Measurements from ENCODE around the gene NFIA.

NFIA gene

DNA sequence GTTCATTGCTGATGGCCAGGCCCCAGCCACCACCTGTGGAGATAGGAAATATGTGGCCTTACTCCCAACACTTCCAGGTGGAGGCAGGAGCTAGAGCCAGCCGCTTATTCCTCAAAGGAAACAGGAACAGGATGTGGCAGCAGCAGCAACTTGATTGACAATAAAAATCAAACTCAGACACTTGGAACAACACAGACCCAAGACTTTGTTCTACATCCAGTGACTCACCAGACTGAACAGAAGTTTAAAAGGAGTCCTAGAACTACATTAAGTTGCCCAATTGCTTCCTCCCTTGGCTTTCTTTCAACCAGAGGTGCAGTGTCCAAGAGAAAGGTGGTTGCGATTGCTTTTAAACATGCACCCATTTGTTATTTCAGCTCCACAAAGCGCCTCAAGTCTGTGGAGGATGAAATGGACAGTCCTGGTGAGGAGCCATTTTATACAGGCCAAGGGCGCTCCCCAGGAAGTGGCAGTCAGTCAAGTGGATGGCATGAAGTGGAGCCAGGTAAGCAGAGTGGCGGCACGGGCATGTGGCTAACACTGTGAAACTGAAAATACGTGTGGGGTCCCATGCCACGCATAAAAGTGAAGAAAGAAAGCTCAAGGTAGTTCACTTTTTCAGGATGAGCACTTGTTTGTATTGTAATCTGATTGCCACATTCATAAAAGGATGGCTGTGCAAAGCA lies 276.6 kb downstream of the NFIA start:
- Histone ChIP-seq H3K36me3 (no peaks in the 10 kb centered on the region; the same call in 1 of the 2 replicates), H3K27me3 (no peaks in the 10 kb centered on the region), H3K4me3 (ENCODE audit: low read depth, low read length) (no peak overlapping the region), H3K4me1 (peaks cover 2% of the 10 kb centered on the region; the same call in 1 of the 2 replicates), H3K9me3 (no peaks in the 10 kb centered on the region)
- TF ChIP-seq, protein P1, sequence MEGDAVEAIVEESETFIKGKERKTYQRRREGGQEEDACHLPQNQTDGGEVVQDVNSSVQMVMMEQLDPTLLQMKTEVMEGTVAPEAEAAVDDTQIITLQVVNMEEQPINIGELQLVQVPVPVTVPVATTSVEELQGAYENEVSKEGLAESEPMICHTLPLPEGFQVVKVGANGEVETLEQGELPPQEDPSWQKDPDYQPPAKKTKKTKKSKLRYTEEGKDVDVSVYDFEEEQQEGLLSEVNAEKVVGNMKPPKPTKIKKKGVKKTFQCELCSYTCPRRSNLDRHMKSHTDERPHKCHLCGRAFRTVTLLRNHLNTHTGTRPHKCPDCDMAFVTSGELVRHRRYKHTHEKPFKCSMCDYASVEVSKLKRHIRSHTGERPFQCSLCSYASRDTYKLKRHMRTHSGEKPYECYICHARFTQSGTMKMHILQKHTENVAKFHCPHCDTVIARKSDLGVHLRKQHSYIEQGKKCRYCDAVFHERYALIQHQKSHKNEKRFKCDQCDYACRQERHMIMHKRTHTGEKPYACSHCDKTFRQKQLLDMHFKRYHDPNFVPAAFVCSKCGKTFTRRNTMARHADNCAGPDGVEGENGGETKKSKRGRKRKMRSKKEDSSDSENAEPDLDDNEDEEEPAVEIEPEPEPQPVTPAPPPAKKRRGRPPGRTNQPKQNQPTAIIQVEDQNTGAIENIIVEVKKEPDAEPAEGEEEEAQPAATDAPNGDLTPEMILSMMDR (IDR thresholded peaks at IDR 0.05; ENCODE audit: low read depth, low read length): no peak
- no peak for DNase-seq

DNA sequence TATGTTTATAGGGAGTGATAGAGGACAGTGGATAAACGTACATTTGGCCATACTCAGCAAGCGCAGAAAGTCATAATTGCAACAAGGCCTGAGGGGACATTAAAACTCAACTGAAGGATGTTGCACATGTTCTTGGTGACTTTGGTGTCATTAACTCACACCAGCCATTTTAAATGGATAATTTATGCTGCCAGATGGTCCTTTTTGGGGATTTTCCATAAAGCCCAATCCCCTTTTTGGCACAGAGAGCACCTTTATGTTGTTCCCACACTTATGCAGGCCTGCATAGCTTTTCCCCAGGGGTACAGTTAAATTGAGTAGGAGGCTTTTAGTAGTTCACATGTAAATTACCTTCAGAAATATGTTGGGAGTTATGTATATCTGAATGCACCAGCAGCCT lies 279.6 kb downstream of the NFIA start:
- H3K4me3 ChIP-seq (ENCODE audit: low read depth, low read length): no peak overlapping the region
- no peaks in the 10 kb centered on the region; the same call in 1 of the 2 replicates for H3K36me3 ChIP-seq
- no peak for DNase-seq
- H3K4me1 ChIP-seq: peaks cover 2% of the 10 kb centered on the region; the same call in 1 of the 2 replicates
- no peaks in the 10 kb centered on the region for H3K9me3 ChIP-seq
- TF ChIP-seq, protein P1 (IDR thresholded peaks at IDR 0.05; ENCODE audit: low read depth, low read length): no peak
- no peaks in the 10 kb centered on the region for H3K27me3 ChIP-seq

DNA sequence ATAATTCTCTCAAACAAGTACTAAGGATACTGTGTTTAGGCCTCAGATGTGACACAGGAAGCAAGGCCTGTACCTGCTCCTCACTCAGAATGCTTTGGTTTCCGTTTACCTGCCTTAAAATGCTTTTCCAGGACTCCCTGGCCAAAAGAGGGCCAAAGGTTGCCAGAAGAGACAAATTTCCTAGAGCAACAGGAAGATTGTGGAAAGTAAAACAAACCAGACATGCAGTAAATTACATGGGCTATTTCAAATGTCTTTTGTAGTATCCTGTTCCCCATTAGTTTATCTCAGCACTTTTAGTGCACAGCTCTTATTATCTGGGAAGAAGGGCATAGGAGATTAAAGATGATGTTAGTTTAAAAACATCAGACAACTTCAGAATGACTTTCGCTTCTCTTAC lies 280.0 kb downstream of the NFIA start:
- Histone ChIP-seq H3K27me3 (no peaks in the 10 kb centered on the region), H3K4me3 (ENCODE audit: low read depth, low read length) (no peak overlapping the region), H3K9me3 (no peaks in the 10 kb centered on the region), H3K36me3 (no peaks in the 10 kb centered on the region; the same call in 1 of the 2 replicates), H3K4me1 (peaks cover 2% of the 10 kb centered on the region; the same call in 1 of the 2 replicates)
- TF ChIP-seq, protein P1 (IDR thresholded peaks at IDR 0.05; ENCODE audit: low read depth, low read length): no peak
- DNase-seq: no peak

DNA sequence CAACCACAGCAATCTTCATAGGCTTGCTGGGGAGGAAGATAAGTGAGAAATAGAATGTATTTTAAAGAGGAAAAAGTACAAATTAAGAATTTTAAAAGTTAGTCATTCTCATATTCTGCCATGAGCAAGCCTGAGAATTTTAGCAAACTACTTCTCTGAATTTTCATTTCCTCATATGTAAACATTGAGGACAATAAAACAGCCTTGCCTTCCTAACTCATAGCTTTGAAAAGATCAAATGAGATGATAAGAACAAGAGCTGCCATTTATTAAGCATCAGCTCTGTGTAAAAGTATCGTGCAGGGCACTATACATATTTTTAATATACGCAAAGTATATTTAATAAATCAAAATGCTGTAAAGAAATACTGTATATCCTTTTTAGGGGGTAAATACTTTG lies 286.0 kb downstream of the NFIA start:
- H3K4me1 ChIP-seq: no peaks in the 10 kb centered on the region

DNA sequence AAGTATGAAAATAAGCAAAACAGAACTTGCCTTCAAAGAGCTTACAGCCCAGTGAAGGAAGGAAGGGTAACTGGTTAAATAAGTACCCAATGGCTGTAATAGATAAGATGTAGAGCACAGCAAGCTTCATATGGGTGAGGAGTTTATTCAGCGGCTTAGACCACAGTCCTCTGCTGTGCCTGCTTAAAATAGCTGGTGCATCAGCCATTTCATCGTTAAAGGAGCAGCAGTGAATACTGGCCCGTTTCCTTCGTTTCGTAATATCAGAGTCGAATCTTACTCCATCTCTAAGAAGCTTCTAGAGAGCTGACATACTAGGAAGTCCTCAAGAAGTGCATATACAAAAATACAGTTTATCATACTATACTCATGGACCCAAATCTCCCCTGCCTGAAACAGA lies 286.5 kb downstream of the NFIA start:
- no peaks in the 10 kb centered on the region for H3K9me3 ChIP-seq
- TF ChIP-seq, protein P1 (IDR thresholded peaks at IDR 0.05; ENCODE audit: low read depth, low read length): no peak
- H3K36me3 ChIP-seq: no peaks in the 10 kb centered on the region
- no peaks in the 10 kb centered on the region for H3K27me3 ChIP-seq
- H3K4me1 ChIP-seq: no peaks in the 10 kb centered on the region
- DNase-seq: no peak
- H3K4me3 ChIP-seq (ENCODE audit: low read depth, low read length): no peak overlapping the region

More for the DNA sequence above, 286.0 kb downstream of the NFIA start:
- TF ChIP-seq, protein P1 (IDR thresholded peaks at IDR 0.05; ENCODE audit: low read depth, low read length): no peak
- no peaks in the 10 kb centered on the region for H3K36me3 ChIP-seq
- no peaks in the 10 kb centered on the region for H3K9me3 ChIP-seq
- DNase-seq: no peak
- H3K4me3 ChIP-seq (ENCODE audit: low read depth, low read length): no peak overlapping the region
- H3K27me3 ChIP-seq: no peaks in the 10 kb centered on the region

DNA sequence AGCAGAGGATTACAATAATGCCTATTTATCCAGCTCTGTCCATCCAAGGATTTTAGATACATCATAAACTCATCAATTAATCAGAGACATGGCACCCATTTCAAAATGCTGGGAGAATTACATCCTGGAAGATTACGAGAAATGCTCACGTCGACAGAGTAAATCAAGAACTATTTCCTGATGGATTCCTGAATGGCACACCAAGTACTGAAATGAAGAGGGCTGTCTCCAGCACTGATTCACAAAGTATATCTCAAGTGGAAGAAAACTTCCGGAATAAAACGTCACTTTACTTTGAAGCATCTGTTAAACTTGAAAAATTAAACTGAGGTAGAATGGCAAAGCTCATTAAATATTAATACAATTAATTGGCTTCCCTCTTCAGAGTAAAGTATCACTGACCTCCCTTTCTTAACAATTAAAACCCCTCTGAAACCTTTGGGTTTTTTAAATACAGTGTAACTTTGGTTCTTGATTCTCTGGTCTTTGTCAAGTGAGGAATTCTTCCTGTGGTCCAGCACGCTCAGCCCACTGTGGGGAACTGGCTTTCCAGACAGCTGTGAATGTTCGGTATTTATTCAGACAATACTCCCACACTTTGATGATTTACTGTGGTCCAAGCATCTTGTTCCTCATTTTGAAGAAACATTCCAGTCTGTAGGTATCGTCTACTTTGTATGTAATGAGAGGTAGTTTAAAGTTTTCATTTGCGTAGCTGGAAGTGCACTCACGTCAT lies 288.0 kb downstream of the NFIA start:
- no peaks in the 10 kb centered on the region; the same call in 1 of the 2 replicates for H3K4me1 ChIP-seq
- no peak overlapping the region for H3K4me3 ChIP-seq (ENCODE audit: low read depth, low read length)
- H3K9me3 ChIP-seq: no peaks in the 10 kb centered on the region
- H3K27me3 ChIP-seq: no peaks in the 10 kb centered on the region
- TF ChIP-seq, protein P1 (IDR thresholded peaks at IDR 0.05; ENCODE audit: low read depth, low read length): no peak
- no peak for DNase-seq
- no peaks in the 10 kb centered on the region for H3K36me3 ChIP-seq
